MM.1S (cell line): ENCODE data around the gene MAGEA9.

ENCODE experiments used
- DNase-seq: peaks from one replicate; pipeline ENCODE4 v3.0.0-alpha.2; 2015
- H2AFZ ChIP-seq: fragments of 300-600 bp; sonication (generic); 2 replicates; pipeline ENCODE4 v1.6.0; 2016; ENCODE audit warnings: antibody characterized with exemption, low read length
- H3F3A ChIP-seq: fragments of 300-600 bp; sonication (generic); 2 replicates; pipeline ENCODE4 v1.6.1; 2016; ENCODE audit warnings: mild to moderate bottlenecking, antibody characterized with exemption, low read length, moderate library complexity, mixed read lengths; ENCODE audit not compliant: insufficient read depth
- H3K27ac ChIP-seq: fragments of 300-600 bp; sonication (generic); 2 replicates; pipeline ENCODE4 v1.5.1; 2016; ENCODE audit warnings: mild to moderate bottlenecking, low read length
- H3K27me3 ChIP-seq: fragments of 300-600 bp; sonication (generic); replicated peaks from 2 replicates; pipeline ENCODE4 v1.6.0; 2016; ENCODE audit warnings: low read length; ENCODE audit not compliant: insufficient read depth
- H3K36me3 ChIP-seq: fragments of 300-600 bp; sonication (generic); replicated peaks from 2 replicates; pipeline ENCODE4 v1.6.1; 2016; ENCODE audit warnings: mild to moderate bottlenecking, low read length, mixed read lengths; ENCODE audit not compliant: insufficient read depth
- H3K4me1 ChIP-seq: fragments of 300-600 bp; sonication (generic); 2 replicates; pipeline ENCODE4 v1.6.1; 2016; ENCODE audit warnings: low read length, mixed read lengths
- H3K4me2 ChIP-seq: fragments of 300-600 bp; sonication (generic); 2 replicates; pipeline ENCODE4 v1.6.0; 2016; ENCODE audit warnings: low read depth, low read length
- H3K4me3 ChIP-seq: fragments of 300-600 bp; sonication (generic); 2 replicates; pipeline ENCODE4 v1.5.1; 2016; ENCODE audit warnings: low read length, mixed read lengths
- H3K79me2 ChIP-seq: fragments of 300-600 bp; sonication (generic); 2 replicates; pipeline ENCODE4 v1.6.1; 2016; ENCODE audit warnings: mixed run types, low read length, mixed read lengths
- H3K9ac ChIP-seq: fragments of 300-600 bp; sonication (generic); 2 replicates; pipeline ENCODE4 v1.6.1; 2016; ENCODE audit warnings: low read length, mixed read lengths
- H3K9me2 ChIP-seq: fragments of 300-600 bp; sonication (generic); replicated peaks from 2 replicates; pipeline ENCODE4 v1.6.1; 2016; ENCODE audit warnings: mild to moderate bottlenecking, low read length, mixed read lengths; ENCODE audit not compliant: insufficient read depth
- H3K9me3 ChIP-seq: fragments of 300-600 bp; sonication (generic); replicated peaks from 2 replicates; pipeline ENCODE4 v1.6.1; 2016; ENCODE audit warnings: mild to moderate bottlenecking, low read length, mixed read lengths; ENCODE audit not compliant: insufficient read depth
- H4K20me1 ChIP-seq: fragments of 300-600 bp; sonication (generic); 2 replicates; pipeline ENCODE4 v1.6.1; 2016; ENCODE audit warnings: mild to moderate bottlenecking, low read length, moderate library complexity, mixed read lengths; ENCODE audit not compliant: insufficient read depth
- CTCF ChIP-seq: fragments of 300-600 bp; sonication (generic); IDR thresholded peaks from 2 replicates; pipeline ENCODE4 v1.5.1; 2016; ENCODE audit warnings: antibody characterized with exemption, low read length, mixed read lengths
- EZH2 ChIP-seq: fragments of 300-600 bp; sonication (generic); optimal IDR thresholded peaks from 2 replicates; pipeline ENCODE3; 2017; ENCODE audit warnings: low read depth, mild to moderate bottlenecking, antibody characterized with exemption, low read length, mixed read lengths
- EZH2phosphoT487 ChIP-seq: fragments of 300-600 bp; sonication (generic); IDR thresholded peaks from 2 replicates; pipeline ENCODE4 v1.6.1; 2018; ENCODE audit warnings: antibody characterized with exemption, low read length

Gene MAGEA9

GRCh38 chrX:149837167-149837566, 55.4 kb downstream of the MAGEA9 start:
- Histone ChIP-seq H3K27me3 (no peaks in the 10 kb centered on the region), H3K4me1 (no peaks in the 10 kb centered on the region), H3K4me3 (no peak overlapping the region), H3K9me2 (no peaks in the 10 kb centered on the region), H3F3A (no peaks in the 10 kb centered on the region), H3K36me3 (no peaks in the 10 kb centered on the region), H2AFZ (no peak overlapping the region), H3K27ac (no peak overlapping the region), H4K20me1 (no peaks in the 10 kb centered on the region), H3K9me3 (no peaks in the 10 kb centered on the region), H3K4me2 (no peak overlapping the region), H3K9ac (no peak overlapping the region), H3K79me2 (no peaks in the 10 kb centered on the region)
- no peak for TF ChIP-seq EZH2
- TF ChIP-seq EZH2phosphoT487, result no peak
- TF ChIP-seq CTCF, result no peak
- DNase-seq, result no peak
